H7 (cell line): Measurements from ENCODE around the gene RASGRP1. TPM values are rescaled to one million over a fixed set of nuclear protein-coding genes. Genes with fewer than 3 reads are reported as not detected.

Experiments
- DNase-seq: peaks from one replicate; pipeline ENCODE4 v3.0.0; 2012
- H3K27me3 ChIP-seq: 2 replicates; pipeline ENCODE4 v1.6.0; 2011; ENCODE audit warnings: mild to moderate bottlenecking, low read length; ENCODE audit not compliant: control insufficient read depth, insufficient read depth
- H3K36me3 ChIP-seq: replicated peaks from 2 replicates; pipeline ENCODE4 v1.5.1; 2011; ENCODE audit warnings: low read length; ENCODE audit not compliant: control insufficient read depth, insufficient read depth
- H3K4me3 ChIP-seq: 2 replicates; pipeline ENCODE4 v1.5.1; 2011; ENCODE audit warnings: low read depth, mild to moderate bottlenecking, control low read depth, low read length, moderate library complexity; ENCODE audit not compliant: insufficient read depth
- total RNA-seq: library from RNA; depleted of rRNA; stranded (reverse); fragments of >200 nt; shearing (Covaris generic); gene quantifications from 2 replicates; pipeline ENCODE4 v1.2.3, GENCODE V29; 2014

Gene RASGRP1
- total RNA-seq, 1 experiment from 2014 or later = 2.8 TPM

DNA sequence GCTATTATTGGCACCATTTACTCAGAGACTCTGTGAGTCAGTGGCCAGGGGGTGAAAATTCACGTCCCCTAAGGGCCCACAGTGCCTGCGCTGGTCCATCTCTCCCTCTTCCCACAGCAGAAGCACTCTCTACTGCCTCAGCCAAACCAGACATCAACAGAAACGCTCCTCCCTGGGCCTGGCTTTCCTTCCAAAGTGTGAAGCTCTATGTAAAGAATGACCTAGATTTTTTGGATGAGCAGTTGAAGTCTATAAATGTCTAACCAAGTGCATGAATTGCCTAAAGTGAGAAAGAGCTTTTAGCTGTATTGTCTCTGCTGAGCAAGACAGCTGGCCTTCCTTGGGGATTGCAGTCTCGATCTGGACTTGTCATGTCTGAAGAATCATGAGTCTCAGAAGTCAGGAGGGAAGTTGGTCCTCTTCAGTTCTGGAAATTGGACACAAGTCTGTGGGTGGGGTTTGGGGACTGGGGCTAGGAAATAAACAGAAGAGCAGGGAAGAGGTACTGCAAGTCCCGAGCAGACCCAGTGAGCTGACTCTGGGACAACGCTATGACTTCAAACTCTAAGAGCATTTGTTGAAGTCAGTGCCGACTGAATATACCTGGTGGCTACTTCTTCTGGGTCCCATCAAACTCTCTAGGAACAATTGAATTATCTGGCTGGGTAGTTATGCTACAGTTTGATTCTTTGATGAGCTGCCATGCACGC lies 29.0 kb downstream of the RASGRP1 start:
- H3K27me3 ChIP-seq = no peaks in the 10 kb centered on the region
- no peak overlapping the region for H3K4me3 ChIP-seq
- no peaks in the 10 kb centered on the region for H3K36me3 ChIP-seq
- DNase-seq = no peak

DNA sequence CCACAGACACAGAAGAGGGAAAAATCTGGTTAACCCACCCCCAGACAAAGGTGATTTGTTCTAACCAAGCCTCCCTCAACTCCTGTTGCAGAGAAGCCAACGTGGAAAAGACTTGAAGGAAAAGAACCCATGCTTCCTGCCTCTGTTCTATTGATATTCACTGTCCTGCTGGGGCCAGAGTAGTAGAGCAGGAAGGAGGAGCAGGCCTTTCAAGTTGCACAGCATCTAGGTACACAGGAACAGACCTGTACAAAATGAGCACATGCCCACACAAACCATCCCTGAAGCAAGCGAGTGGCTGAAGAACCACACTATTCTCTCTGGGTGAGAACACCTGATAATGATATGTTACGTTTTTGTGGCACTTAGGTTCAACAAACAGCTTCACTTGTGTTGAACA lies 29.9 kb downstream of the RASGRP1 start:
- no peaks in the 10 kb centered on the region for H3K36me3 ChIP-seq
- no peak overlapping the region for H3K4me3 ChIP-seq
- H3K27me3 ChIP-seq = no peaks in the 10 kb centered on the region
- no peak for DNase-seq

DNA sequence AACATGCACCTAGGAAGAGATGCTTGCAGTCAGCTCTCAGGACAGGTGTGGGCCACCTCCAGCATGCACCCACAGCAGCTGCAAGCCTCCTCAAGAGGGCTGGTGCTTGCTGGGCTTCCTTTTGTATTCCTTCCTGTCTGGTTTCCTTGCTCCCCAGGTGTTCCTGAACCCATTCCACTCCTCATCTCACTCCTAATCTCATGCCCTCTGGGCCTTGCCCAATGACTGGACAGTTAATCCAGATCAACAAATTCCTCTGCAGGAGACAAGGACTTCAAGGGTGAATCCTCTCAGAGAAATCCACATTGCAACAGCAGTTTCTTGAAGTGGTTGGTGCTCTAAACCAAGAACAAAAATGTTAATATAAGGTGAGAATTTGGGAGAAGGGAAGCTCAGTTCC lies 30.7 kb downstream of the RASGRP1 start:
- Histone ChIP-seq H3K27me3 (no peaks in the 10 kb centered on the region), H3K4me3 (no peak overlapping the region), H3K36me3 (no peaks in the 10 kb centered on the region)
- DNase-seq = no peak

DNA sequence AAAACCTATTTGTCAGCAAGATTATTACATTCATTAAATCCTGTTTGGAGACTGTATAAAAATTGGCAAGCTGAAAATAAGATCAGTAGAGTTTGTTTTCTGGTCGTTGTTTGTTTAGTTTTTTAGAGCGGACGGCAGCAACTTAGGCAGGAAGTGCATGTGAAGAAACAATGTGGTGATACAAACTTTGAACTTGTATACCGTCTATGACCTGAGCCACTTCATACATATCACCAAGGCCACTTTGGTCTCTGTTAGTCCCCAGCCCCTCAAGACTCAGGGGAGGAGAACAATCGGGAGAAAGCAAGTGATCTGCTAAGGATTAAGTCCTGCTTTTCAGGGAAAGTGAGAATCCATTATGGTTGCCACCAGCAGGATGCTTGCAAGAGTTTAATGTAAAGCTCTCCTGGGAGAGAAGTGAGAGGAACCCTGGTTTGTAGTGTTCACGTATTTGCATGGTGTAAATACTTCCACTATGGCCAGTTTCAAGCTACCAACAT lies 31.1 kb downstream of the RASGRP1 start:
- no peak for DNase-seq
- H3K36me3 ChIP-seq = no peaks in the 10 kb centered on the region
- H3K4me3 ChIP-seq = no peak overlapping the region
- H3K27me3 ChIP-seq = no peaks in the 10 kb centered on the region

DNA sequence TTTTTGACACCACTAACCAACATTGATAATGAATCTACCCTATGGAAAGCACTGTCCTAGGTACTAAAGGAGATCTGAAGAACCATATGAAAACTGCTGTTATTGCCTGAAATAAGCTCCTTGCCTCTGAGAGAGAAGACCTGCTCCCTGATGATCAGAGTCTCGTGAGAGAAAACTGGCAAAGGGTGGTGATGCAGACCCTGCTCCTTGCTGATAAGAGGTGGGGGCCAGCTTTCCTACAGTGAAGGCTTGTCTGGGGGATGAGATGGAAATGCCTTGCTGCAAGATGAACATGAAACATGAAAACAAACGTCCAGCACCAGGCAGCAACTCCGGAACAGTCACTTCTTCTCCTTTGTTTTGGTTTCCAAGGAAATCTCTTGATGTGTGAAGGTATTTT lies 31.9 kb downstream of the RASGRP1 start:
- H3K4me3 ChIP-seq = no peak overlapping the region
- H3K36me3 ChIP-seq = no peaks in the 10 kb centered on the region
- no peak for DNase-seq
- no peaks in the 10 kb centered on the region for H3K27me3 ChIP-seq

DNA sequence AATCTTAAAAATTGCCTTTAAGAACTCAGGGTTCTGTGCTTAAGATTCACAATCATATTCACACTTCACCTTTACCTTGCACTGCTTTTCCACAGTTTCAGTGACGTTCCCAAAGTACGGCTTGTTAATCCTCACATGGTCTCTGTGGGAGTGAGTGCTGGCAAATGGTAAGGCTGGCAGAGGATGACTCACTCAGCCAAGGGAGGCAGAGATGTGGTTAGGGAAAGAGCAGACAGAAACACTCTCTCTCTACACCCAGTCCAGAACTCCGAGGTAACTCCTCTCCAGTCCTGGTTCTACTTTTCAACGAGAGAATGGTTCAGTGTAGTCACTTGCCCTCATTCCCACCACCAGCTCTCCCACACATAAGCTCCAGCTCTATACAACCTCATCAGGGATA lies 33.1 kb downstream of the RASGRP1 start:
- H3K4me3 ChIP-seq = no peak overlapping the region
- no peaks in the 10 kb centered on the region for H3K36me3 ChIP-seq
- H3K27me3 ChIP-seq = no peaks in the 10 kb centered on the region
- no peak for DNase-seq

DNA sequence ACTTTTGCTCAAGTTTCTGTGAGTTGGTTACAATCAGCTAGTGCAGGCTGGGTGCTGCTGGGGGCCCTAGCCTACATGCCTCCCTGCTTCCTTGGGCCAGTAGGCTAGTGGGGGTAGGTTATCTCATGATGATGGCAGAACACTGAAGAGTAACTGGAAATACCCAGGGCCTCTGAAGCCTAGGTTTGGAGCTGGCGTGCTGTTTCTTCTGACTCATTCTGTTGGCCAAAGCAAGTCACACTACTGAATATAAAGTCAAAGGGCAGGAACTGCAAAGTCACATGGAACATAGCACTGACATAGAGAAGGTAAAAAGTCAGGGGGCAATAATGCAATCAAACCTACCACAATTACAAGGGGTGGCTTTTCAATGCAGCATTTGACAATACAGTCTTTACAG lies 34.5 kb downstream of the RASGRP1 start:
- no peaks in the 10 kb centered on the region for H3K36me3 ChIP-seq
- H3K4me3 ChIP-seq = no peak overlapping the region
- DNase-seq = no peak
- H3K27me3 ChIP-seq = no peaks in the 10 kb centered on the region

DNA sequence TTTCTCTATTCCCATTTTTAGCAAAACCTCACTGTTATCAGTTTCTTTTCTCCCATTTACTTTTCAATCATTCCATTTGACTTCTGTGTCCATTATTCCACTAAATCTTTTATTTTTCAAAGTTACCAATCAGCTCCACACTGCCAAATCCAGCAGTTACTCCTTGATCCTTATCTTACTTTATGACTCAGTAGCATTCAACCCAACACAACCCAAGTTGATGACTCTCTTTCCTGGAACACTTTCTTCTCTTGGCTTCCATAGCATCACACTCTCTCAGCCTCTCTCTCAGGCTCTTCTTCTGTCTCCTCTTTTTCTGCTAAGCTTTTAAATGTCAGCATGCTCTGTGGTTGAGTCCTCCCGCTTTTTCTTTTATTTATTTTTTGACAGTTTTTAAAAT lies 36.3 kb downstream of the RASGRP1 start:
- Histone ChIP-seq H3K27me3 (no peaks in the 10 kb centered on the region), H3K4me3 (no peak overlapping the region), H3K36me3 (no peaks in the 10 kb centered on the region)
- DNase-seq = no peak

DNA sequence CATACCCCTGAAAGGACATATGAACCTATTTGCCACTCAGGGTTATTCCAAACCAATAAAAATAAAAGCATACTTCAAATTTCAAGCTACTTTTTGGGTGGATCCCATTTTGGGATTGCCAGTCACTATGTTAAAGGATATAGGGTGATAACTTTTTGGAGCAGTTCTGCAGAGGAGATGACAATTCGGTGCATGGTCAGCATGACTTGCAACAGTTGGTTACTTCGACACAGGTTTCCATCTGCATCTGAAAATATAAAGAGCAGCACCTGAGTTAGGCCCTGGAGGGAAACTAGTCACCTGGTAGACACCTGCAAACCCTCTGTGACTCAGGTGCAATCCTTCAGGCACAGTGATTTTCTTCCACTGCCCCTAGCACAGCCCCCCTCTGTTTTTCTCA lies 38.5 kb downstream of the RASGRP1 start:
- no peak for DNase-seq
- Histone ChIP-seq H3K36me3 (no peaks in the 10 kb centered on the region), H3K27me3 (no peaks in the 10 kb centered on the region), H3K4me3 (no peak overlapping the region)

DNA sequence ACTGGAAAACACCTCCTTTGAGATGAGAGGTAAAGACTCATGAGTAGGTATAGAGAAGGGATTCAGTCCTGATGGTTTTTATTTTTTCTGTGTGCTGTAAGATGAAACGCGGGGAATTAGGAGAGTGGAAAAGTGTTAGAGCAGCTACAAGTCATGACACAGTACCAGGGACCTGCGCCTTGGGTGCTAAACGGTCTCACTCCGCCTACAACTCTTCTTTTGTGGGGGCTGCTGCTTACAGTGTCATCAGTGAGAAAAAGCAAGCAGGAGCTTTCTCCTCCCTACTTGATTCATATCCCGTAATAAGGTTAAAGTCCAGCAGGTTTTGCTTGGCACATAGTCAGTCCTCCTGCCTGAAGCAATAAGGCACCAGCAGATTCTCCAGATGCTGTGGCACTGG lies 39.1 kb downstream of the RASGRP1 start:
- no peak for DNase-seq

DNA sequence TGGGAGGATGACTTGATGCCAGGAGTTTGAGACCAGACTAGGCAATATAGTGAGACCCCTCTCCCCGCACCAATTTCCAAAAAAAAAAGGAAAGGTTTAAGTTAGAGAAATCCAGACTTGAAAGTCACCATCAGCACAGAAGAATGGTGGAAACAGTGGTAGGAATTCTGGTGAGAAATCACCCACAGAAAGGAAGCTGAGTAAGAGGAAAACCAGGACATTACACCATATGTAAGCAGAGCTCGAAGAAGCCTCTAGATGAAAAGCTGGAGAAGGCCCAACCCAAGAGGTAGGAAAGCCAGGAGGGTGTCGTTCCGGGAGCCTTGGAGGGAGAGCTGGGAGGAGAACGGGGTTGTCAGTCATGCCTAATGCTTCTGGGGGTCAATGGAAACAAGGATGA lies 40.5 kb downstream of the RASGRP1 start:
- Histone ChIP-seq H3K4me3 (no peak overlapping the region), H3K27me3 (no peaks in the 10 kb centered on the region), H3K36me3 (no peaks in the 10 kb centered on the region)
- DNase-seq = no peak

More for the DNA sequence above, 39.1 kb downstream of the RASGRP1 start:
- H3K27me3 ChIP-seq = no peaks in the 10 kb centered on the region
- H3K4me3 ChIP-seq = no peak overlapping the region
- H3K36me3 ChIP-seq = no peaks in the 10 kb centered on the region

DNA sequence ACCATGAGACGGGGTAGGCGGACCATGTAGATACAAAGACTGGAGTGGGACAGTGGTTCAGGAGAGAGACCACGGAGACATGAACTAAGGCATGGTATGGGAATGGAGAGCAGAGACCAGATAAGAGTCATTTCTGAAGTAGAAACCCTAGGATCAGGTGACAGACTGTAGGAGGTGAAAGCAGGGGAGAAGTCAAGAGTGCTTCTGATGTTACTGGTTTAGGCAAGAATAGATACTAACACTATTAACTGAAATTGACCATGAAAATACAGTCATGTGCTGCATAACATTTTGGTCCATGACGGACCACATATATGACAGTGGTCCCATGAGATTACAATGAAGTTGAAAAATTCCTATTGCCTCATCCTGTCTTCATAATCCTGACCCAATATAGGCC lies 41.7 kb downstream of the RASGRP1 start:
- Histone ChIP-seq H3K27me3 (no peaks in the 10 kb centered on the region), H3K36me3 (no peaks in the 10 kb centered on the region), H3K4me3 (no peak overlapping the region)
- no peak for DNase-seq

DNA sequence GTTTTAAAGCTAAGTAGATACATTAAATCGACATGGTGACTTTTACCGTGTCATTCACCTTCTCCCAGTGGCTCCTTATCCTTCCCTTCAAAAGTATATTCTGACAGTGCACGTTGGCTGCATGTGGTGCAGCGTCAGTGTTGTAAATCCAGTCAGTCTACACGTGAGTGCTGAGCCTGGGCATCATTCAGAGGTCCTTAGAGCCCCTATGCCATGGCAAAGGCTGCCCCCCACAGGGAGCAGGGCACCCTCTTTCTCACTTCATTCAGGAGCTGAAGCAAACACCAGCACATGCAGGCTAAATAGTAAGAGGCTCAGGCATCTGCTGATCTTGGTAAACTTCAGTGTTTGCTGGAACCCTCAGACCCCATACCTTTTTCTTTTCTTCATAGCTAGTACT lies 43.3 kb downstream of the RASGRP1 start:
- Histone ChIP-seq H3K27me3 (no peaks in the 10 kb centered on the region), H3K4me3 (no peak overlapping the region), H3K36me3 (no peaks in the 10 kb centered on the region)
- DNase-seq = no peak

DNA sequence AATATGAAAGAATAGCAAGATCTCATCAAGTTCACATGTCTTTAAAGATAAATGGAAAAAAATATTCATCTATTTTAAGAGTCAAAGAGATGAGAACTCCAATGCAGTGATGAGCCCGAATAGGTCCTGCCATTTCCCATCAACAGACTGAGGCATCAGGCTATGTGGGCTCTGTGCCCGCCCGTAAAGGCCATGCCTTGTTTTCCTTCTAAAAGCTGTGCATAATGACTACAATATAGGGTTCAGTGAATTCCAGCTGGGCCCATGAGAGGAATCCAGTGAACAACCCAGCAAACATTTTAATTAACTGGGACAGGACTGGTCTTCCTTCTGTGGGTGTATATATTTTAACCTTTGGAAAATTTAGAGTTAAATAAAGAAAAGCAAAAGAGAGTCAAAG lies 44.6 kb downstream of the RASGRP1 start:
- H3K4me3 ChIP-seq = no peak overlapping the region
- H3K36me3 ChIP-seq = no peaks in the 10 kb centered on the region
- DNase-seq = no peak
- no peaks in the 10 kb centered on the region for H3K27me3 ChIP-seq

DNA sequence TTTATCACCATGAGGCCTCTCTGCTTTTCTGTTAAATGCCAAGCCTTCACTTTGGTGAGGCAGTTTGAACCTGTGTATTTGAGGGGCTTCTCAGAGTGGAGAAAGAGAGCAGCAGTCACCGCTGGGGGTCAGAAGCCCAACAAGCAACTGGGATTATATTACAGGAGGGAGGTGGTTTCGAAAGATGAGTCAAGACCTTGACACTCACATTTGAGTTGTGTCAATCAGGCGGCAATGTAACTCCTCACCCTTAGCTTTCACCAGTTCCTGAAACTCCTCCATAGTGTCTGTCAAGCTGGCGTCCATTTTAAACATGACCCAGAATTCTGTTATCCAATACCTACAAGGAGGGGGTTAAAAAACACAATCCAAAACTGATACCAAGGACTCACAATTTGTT lies 46.5 kb downstream of the RASGRP1 start:
- DNase-seq = no peak
- H3K36me3 ChIP-seq = no peaks in the 10 kb centered on the region
- H3K27me3 ChIP-seq = no peaks in the 10 kb centered on the region
- no peak overlapping the region for H3K4me3 ChIP-seq
